NCI-H748 treated with DMSO at 0.1 percent for 48 hours (cell line): ENCODE measurements around the gene PLA2G2C.

Experiments used
- DNase-seq: peaks from one replicate; lab custom pipeline; 2025; lab: John Stamatoyannopoulos, UW

PLA2G2C gene

DNA sequence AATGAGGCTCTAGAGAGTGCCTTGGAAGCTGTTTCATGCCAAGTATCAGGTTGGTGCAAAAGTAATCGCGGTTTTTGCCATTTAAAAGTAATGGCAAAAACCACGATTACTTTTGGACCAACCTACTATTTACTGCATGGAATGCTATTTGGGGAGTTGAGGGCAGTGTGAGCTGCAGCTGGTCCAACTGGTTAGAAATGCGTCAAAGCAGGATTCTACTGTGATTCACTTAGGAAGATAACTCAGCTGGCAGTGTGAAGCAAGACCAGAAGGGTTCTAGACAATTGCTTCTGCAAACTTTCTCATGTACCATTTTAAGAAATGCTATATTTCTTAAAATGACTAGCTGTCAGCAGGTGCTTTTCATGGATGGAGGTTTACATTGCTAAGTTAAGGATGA lies 21.2 kb upstream of the PLA2G2C start:
- no peak for DNase-seq

DNA sequence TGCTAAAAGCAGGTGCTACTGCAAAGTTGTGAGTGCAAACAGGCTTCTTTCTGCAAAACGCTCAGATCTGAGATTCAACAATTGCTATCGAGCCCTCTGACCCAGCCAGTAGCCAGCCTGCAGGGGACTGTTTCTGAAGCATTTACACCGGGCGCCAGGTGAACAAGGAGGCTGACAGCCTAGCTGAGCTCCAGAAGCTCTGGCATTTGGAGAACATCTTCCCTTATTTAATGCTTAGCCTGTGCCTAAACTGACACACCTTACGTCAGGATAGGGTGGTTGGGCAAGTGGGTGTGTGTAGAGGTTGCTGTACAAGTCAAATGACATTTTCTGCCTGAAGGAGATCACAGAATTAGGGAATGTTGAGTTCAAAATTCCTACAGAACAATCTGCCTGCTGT lies 15.8 kb upstream of the PLA2G2C start:
- no peak for DNase-seq

DNA sequence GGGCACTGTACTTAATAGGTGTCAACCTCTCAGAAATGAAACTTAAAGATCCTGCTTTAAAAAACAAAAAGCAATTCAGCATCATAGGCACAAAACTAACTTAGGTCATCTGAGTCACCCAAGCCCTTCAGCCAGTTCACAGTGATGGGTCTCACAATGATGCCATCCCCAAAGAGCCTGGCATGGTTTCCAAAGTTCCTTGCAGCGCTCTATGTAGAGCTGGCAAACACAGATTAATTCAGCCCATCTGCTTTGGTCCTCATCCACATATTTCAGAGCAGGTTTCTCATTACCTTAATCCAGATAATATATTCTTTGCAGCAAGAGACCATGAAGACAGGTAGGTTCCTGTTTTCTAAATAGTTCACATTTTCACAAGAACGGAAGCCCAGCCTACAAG lies 14.6 kb upstream of the PLA2G2C start:
- no peak for DNase-seq

DNA sequence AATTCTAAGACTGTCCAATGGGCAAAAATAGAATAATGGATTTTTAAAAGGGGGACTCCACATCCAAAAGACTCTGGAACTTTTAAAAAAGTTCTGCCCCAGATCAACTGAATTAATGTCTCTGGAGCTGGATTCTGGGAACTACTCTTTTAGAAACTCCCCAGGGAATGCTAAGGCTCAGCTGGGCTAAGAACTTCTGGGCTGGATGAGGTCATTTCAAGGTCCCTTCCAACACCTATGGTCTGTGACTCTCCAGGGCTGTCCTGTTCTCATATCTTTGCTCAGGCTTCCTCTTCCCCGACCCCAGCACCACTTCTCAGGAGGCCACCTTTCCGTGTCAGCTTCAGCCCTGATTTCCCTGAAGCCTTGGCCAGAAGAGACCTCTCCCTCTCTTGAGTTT lies 13.5 kb upstream of the PLA2G2C start:
- DNase-seq, result no peak

DNA sequence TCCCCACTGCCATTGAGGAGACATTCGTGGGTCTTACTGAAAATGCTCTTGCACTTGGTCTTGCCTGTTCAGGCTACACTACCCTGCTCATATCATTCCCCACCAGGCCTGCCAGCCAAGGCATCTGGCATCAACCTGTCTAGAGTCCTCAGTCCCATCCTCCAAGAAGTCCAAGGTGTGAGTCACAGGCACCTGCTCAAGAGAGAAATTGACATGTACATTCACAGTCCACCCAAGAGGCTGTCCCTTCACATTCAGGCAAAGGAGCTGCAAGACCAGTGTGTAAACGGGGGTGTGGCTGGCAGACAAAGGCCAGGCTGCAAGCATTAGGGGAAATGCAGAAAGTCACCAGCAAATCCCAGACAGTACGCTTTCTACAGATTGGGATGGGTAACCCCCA lies 13.1 kb upstream of the PLA2G2C start:
- no peak for DNase-seq

DNA sequence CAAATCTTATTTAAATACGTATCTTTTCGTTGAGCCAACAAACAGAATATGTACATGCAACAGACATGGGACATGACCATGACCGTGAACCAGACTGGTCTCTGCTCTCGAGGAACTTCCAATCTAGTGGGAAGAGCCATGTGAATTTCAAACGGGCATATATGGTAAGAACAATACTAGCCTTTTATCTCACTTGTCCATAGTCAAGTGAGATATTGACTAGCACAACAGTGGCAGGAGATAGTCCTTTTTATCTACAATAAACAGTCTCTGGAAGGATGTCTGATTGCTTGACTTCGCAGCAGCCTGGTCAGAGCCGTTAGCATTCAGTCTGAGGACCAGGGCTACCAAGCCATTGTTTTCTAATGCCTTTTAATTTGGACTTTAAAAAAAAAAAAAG lies 12.6 kb upstream of the PLA2G2C start:
- no peak for DNase-seq

DNA sequence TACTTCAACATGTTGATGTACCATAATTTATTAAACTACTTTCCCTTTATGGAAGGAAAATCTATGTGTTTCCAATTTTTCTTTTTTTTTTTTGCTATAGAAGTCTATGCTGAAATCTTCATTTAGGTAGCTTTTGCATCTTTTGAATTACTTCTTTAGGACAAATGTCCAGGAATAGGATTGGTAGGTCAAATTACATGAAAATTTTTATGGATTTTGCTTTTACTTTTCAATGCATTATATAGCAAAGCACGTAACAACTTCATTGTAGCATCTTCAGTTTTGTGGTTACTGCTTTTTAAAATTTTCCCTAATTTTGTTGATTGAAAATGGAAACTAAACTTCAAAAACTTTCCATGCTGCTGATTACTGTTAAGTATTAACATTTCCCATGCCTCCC lies 12.0 kb upstream of the PLA2G2C start:
- no peak for DNase-seq

DNA sequence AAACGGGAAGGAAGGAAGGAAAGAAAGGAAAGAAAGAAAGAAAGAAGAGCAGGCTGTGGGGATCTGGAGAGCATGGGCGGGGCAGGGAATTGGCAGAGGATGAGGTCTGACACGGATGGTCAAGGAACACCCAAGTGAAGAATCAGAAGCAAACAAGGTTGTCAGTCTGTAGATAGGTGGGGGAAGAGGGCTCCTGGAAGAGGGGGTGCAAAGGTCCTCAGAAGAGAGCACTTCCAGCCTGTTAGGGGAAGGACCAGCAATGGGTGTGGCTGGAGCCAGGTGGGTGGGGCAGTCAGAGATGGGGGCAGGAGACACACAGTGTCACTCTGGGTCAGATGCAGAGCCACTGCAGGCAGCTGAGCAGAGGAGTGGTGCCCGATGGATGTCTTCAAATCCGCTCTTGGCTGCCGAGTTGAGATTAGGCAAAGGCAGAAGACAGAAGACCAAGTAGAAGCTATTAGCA lies 11.0 kb upstream of the PLA2G2C start:
- DNase-seq, result no peak

DNA sequence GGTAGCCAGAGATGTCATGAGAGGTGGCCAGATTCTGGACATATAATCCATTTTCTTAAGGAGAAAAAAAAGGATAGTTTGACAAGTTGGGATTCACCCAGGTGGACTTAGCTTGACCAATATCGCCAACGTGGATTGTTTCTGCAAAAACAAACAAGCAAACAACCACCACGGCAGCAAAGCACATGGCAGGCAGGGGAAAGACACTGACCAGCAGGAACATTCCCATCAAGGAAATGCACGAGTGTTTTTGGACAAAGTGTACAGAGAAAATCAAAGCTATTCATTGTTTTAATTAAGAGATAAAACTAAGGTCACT lies 9.1 kb upstream of the PLA2G2C start:
- DNase-seq, result no peak

DNA sequence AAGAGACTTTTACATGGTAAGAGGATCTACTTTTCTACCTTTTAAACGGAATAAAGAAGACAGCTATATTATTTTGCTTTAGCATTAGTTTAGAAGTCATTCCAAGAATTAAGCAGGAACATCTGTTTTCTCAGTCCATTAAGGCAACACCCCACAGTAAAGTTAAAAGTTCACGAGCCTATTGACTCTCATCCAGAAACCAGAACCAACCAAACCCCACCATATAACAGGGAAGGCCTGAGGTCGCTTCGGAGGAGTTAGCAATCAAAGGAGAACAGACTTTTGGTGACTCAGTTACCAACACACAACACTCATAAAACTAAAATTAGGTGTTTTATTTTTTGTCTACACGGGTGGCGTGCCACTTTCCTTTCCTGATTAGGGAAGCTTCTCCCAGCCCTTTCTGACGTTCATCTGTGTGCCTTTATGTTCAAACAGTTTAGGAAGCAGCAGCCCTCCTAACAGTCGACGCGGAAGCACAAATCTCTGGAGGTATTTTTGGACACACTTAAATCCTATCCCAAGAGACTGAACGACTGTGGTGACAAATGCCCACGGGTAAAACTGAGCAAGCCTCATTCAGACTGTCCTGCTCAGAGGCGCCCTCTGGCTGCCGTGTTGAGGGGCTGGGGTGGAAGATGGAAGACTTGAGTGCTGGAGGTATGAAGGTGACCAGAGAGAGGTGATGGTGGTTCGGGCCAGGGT lies 8.6 kb upstream of the PLA2G2C start:
- DNase-seq, result peak; percentile 7

DNA sequence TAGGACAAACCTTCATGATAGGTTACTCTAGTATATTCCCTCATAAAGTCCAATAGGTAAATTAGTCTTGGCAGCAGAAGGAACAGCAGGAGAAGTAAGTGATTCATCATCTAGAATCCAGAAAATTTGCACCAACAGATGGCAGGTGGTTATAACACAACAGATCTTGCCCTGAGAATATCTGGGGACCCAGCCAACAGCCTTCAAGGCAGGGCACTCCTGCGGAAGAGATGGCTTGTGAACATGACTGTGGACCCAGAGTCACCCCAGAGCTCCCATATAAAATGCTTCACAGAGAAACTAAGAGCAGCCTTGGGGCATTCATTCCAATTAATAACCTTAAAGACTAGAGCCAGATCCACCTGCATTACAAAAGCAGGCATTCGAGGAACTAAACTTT lies 7.9 kb upstream of the PLA2G2C start:
- no peak for DNase-seq

DNA sequence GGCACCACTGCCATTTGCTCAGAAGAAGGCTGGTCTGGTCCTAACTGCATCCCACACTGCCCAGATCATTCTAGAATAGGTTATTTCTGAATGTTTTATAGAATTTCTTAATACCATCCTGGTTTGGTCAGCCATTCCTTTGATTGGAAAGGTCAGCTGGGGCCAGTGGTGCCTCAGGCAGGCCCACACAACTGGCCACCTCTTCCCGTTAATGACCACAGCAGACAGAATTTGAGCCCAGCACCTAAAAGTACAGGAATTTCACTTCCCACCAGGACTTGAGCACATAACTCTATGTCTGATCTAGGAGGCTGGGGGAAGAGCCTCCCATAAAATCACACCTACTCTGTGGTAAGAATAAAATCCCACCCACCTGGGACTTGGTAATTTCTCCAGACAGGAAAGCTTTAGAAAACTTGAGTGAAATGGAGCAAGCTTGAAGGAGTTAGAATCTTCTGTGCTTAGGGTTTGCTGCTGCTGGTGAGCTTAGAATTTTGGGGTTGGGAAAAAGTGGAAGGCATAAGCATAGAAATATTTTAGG lies 6.6 kb upstream of the PLA2G2C start:
- no peak for DNase-seq

DNA sequence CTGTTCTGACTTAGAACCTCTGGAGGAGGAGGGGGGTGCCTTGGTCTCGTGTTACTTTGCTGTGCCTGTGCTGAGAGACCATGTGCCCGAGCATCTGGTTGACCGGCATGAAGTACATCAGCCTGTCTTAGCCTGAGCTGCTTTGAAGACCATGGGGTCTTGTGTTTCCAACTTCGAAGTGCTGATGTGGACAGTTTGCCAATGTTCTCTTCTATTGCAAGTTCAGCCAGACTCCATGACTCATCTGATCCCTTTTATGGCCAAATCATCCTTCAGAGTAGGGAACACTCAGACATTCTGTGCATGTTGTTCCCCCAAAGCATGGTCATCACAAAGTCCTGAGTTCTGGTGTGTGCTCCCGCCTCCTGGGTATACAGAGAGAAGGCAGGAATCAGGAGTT lies 6.0 kb upstream of the PLA2G2C start:
- no peak for DNase-seq

DNA sequence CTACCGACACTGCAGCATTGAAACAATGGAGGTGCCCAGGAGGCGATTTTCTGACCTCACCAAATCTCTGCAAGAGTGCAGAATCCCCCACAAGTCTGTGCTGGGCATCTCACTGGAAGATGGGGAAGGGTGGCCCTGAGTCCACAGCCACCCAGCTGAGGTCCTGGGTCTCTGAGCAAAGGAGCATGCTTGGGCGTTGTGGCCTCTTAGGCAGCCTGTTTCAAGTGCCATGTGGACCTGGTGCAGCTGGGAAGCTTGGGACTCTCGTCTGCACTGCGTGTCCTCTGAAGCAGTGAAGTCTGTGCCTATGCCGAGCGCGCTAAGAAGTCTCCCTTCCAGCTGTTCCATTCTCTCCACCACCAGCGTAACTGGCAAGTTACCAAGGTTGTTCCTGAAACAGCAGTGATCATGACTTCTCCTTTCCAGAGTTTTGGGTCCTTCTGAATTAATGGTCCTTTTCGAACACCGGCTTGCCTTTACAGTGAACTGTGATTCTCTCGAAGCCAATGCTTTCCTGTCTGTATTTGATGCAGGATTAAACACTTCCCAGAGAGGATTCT lies 5.0 kb upstream of the PLA2G2C start:
- DNase-seq, result no peak

DNA sequence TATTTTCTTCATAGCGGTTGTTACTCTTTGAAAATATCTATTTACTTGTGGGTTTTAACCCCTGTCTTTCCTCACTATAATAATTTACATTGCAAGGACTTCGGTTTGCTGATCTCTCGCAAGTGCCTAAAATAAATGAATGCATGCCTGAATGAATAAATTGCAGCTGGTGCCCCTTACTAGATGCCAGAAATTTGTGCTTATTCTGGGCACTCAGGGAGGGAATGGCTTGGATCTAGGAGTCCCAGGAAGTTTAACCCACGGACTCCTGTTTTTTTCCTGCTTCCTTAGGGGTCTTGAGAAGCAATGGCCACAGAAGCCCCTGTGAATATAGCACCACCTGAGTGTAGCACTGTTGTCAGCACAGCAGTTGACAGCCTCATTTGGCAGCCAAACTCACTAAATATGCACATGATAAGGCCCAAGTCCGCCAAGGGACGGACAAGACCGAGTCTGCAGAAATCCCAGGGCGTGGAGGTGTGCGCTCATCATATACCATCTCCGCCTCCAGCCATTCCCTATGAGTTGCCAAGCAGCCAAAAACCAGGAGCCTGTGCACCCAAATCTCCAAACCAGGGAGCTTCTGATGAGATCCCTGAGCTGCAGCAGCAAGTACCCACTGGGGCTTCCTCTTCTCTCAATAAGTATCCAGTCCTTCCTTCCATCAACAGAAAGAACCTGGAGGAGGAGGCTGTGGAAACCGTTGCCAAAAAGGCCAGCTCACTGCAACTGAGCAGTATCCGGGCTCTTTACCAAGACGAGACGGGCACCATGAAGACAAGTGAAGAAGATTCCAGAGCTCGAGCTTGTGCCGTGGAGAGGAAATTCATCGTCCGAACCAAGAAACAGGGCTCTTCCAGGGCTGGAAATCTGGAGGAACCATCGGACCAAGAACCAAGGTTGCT lies 4.2 kb upstream of the PLA2G2C start:
- DNase-seq, result no peak

DNA sequence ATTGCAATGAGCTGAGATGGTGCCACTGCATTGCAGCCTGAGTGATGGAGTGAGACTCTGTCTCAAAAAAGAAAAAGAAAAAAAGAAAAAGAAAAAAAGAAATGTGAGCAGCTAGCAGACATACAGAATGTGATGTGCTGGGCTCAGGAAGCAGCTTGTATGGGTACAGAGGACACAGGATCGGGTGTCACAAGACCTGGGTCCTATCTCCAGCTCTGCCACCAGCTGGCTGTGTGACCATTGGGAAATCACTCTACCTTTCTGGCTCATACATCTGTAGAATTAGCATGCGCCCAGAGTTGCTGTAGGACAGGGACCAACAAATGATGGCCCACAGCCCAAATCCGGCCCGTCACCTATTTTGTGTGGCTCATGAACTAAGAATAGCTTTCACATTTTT lies 3.3 kb upstream of the PLA2G2C start:
- no peak for DNase-seq

DNA sequence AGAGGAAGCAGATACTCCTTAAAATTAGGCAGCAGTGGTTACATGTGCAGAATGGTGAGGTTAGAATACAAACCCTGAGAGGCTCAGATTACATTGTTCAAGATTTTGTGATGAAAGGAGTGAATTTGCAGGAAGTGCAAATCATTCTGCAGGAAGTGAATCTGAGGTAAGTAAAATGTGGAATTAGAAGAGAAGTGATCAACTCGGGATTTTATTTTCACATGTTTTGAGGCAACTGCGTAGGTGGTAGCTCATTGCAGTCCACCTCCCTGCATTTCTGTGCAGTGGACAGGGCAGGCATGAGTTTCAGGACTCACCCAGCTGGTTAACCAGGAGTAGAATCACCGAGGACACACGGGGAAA lies 2.1 kb upstream of the PLA2G2C start:
- DNase-seq, result no peak

DNA sequence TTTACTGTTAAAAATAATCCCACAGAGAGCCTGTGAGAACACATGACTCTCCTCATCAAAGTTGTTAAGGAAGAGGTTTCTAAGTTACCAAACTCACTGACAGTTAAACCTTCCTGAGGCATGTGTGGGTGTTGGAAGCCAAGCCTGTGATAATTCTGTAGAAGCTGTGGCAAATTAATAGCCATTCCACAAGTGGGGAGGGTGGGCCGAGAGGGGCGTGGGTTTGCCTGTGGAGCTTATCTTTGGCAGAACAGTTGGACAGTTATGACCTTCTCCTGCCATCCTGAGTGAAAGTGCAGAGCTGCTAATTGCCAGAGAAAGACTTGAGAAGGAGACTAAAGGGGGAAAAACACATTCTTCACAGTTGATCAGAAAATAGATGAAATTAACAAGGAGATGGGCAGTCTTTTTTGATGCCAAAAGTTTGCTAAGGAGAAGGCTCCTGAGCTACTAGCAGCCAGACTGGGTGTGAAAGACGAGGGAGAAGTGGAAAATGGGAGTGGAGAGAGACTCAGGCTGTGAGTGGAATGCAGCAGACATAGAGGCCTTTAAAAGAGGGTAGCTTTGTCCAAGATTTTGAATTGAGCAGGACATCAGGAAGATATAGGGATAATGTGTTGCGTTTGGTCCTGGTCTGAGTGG lies 1.6 kb upstream of the PLA2G2C start:
- no peak for DNase-seq

DNA sequence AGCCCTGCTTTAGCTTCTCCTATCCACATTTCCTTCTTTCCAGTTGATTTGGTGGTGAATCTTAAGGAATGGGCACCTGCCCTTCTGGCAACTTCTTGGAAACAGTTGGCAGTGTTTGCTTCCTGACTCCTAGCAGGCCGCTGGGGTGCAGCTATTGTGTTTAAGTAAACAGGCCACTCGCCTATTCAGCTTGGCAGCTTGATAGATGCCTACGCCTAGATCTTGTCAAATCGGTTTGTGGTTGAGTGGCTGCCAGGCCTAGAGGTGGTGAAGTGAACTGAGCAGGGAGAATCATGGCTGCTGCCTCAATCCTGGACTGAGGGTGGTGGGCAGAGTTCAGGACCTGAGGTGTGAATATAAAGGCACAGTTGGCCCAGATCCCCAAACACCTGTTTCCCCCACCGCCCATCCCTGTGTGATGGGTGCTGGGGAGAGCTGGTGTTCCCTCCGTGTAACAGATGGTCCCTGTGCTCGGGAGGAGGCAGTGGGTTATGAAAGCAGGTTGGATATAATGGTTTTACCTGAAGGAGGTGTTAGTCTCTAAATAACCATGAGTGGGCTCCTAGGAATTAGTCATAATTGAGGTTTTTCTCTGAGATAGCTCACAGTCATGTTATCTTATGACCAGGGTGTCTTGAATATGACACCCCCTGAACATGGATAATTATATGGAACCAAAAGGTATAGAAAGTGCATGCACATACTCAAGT lies 940 bp upstream of the PLA2G2C start:
- DNase-seq, result no peak

DNA sequence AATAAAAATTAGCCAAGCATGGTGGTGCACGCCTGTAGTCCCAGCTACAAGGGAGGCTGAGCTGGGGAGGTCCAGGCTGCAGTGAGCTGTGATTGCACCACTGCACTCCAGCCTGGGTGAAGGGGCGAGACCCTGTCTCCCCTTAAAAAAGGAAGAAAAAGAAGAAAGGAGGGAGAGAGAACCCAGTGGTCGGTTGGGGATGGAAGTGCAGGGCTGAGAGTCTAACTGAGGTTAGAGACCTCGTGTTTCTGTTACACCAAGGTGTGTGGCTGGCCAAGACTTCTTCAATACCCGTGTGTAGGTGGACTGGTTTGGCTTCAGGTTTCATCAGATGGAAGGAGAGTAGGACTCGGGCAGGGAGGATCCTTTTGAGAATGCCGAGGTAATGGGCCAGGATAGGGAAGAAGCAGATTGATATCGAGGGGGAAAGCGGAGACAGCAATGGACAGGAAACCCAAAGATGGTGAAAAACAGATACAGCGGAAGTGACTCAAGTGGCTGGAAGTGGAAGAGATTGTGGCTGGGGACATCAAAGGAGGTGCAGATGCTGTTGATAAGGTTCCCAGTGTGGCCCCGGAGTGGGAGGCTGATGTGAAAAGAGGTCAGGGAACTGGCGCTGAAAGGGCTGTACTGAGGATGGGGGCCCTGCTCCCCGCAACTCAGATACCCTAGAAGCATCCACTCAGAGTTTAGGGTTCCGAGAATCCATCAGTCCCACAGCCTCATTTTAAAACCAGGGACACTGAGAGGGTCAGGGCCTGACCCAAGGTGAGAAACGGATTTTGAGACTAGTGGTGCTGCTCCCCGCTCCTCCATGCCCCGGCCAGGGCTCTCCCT lies 1.1 kb downstream of the PLA2G2C start:
- no peak for DNase-seq

DNA sequence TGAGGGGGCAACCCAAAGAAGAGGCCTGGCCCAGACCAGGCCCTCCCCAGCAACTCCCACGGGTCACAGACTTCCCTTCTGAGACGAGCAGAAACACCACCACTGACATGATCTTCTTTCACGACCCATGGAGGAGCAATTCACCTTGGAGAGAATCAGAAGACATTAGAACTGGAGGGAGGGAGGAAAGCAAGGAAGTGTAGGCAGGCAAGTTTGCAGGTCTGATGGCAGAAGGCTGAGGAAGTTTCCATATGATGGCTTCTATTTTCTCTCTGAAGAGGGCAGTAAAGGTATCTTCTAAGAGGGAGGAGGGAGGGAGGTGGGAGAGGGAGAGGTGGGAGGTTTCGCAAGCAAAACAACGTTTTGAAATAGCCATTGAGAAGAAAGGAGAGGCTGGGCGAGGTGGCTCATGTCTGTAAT lies 1.8 kb downstream of the PLA2G2C start:
- no peak for DNase-seq
